Left renal cortex interstitium (tissue), 4 donors: Measurements from ENCODE around the gene FBLN1. TPM values are rescaled to one million over a fixed set of nuclear protein-coding genes. Genes with fewer than 3 reads are reported as not detected.
"Not testable (repeated sequence)": the region's sequence is repeated elsewhere in the genome, so short reads cannot be mapped to it uniquely, and the experiment has no call there.

Experiments used
- DNase-seq, 4 donors: peaks; one replicate each; pipeline ENCODE4 v3.0.0-alpha.2; 2013; ENCODE audit warnings: low read depth in 4 of 4, low spot score in 2 of 4, missing footprints in 1 of 4
- polyA plus RNA-seq, 4 donors: library from polyadenylated mRNA; unstranded; fragments of 120-200 nt; gene quantifications; one replicate each; pipeline ENCODE4 v1.2.1, GENCODE V29; 2013; ENCODE audit not compliant: insufficient read length in 4 of 4

The FBLN1 gene
- polyA plus RNA-seq, 4 donors = 98.6 to 176 (median 121) TPM

DNA sequence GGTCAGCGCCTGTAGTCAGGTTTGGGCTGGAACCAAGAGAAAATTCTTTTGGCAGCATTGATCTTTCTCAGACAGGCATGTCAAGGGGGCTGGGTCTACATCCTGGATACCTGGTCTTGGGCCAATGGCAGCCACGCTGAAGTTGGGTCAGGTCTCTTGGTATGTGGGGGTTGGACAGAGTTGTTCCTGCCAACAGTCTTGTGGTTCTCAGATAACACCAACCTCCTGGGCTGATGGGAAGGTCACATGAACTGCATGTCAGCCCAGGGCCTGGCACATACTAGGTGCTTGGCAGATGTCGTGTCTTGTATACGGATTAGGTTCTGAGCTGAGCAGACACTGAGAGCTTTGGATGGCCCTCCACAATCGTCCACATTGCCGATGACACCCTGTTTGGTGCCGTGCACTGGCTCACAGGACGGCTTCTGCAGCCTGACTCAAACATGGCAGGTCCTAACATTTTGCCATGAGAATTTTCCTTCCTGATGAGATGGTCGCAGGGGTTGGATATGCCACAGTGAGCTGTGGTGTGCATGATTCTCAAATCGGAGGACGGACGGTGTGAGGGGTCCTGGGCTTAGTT is 42.0 kb downstream of the FBLN1 start:
- DNase-seq = no peak

DNA sequence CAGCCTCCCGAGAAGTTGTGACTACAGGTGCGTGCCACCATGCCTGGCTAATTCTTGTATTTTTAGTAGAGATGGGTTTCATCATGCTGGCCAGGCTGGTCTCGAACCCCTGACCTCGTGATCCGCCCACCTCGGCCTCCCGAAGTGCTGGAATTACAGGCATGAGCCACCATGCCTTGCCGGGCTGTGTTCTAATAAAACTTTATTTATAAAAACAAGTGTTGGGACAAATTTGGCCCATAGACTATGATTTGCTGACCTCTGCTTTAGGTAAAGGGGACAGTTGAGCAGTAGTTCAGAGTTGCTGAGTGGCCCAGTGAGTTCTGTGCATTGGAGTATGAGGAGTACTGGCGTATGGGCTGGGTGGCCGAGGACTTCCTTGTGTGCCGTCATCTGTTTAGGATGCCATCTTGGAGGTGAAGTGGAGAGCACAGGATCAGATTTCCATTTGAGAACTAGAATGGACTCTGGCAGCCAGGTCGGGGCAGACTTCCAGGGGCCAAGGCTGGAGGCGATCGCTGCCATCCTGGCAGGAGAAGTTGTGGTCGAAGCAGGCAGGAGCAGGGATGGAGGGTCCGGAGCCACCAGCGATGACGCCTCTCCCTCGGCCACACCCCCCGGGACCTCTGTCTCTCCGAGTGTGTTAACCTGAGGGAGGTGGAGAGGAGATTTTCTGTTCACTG is 43.8 kb downstream of the FBLN1 start:
- DNase-seq = no peak

DNA sequence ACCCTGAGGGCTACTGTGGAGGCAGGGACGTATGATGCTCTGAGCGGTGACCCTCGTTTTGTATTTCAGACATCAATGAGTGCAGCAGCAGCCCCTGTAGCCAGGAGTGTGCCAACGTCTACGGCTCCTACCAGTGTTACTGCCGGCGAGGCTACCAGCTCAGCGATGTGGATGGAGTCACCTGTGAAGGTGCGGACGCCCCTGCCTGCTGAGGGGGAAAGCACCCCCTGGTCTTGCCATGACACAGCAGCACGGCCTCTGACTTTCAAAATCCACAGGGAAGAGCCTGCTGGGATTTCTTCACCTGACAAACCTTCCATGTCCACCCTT is 44.3 kb downstream of the FBLN1 start:
- DNase-seq = no peak

DNA sequence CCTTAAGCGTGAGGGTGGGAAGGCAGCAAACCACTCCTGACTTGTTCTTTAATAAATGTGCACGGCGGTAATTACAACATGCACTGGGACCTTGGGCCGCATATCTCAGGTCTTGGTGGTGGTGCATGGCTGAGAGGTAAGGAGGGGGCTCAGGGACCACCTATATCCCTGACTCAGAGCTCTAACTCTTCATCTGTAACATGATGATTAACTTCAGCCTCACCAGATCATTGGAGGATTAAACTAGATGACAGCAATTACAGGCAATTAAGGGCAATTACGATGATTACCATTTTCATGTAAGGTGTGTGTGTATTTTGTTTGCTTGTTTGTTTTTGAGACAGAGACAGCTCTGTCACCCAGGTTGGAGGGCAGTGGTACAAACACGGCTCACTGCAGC is 45.0 kb downstream of the FBLN1 start:
- no peak for DNase-seq

DNA sequence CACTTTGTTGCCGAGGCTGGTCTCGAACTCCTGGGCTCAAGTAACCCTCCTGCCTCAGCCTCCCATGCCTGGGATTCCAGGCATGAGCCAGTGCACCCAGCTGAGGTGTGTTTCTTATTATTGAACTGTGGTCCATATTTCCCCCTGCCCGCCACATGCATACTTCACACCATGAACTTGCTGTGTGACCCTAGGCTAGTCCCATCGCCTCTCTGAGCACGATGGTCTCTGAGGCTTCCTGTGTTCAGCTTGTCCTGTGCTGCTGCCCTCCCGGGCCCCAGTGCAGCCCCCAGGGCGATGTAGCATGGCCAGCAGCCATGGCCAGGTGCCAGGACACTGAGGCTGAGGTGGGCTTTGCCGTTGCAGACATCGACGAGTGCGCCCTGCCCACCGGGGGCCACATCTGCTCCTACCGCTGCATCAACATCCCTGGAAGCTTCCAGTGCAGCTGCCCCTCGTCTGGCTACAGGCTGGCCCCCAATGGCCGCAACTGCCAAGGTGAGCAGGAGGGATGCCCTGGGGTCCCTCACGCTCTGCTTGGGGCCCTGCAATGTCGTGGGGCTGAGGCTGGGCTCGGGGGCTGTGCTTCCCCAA is 45.7 kb downstream of the FBLN1 start:
- DNase-seq = no peak

DNA sequence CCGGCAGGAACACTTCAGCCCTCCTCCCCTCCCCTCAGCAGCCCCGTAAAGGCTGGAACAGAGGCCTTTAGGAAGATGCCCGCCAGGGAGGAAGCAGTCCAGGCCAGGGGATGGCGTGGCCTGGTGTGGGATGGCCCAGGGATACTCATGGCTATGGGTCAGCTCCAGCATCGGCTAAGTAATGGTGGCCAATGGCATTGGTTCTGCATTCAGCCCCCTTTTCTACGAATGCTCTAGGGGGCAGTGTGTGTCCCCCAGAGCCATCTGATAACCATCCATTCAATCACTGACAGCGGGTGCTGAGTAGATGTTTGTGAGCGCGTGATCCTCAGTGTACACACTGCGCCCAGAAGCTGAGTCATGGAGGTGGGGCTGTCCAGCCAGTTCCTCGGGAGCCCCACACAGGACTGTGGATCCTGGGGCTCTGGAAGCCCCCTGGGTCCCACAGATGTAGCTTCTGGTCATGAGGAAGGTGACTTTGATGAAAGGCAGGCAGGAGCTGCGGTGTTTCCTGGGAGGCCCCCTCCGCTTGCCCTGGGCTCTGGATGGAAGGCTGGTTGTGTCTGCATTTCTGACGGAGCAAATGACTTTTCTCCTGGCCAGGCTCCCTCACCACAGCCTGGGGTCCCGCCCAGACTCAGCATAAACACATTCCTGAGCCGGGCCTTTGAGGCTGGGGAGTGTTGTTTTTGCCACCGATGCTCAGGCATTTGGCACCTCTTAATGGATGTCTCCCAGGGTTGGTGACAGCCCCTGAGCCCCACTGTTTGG is 46.5 kb downstream of the FBLN1 start:
- DNase-seq = no peak

DNA sequence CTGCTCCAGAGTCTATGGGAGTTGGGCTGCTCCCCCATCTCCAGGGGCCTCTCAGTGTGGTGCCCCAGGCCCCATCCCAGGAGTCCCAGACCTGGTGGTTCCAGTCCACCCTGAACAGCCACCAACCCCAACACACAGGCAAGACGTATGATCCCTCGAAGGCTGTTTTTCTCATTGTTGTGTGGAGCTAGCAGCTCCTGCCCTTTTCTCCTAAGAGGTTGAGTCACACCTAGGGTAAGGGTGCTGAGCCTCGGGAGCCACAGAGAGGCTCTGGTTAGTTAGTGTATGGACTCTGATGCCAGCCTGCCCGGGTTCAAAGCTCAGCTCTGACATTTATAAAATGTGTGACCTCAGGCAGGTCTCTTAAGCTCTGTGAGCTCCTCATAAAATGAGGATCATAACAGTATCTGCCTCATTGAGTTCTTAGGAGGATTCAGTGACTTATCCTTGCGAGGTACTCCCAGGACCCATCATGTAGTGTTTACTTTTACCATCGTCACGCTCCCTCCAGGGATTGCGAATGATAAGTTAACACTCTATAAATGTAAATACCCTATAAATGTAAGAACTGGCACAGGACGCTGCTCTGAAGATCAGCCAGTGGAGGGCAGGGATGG is 47.2 kb downstream of the FBLN1 start:
- DNase-seq = no peak

DNA sequence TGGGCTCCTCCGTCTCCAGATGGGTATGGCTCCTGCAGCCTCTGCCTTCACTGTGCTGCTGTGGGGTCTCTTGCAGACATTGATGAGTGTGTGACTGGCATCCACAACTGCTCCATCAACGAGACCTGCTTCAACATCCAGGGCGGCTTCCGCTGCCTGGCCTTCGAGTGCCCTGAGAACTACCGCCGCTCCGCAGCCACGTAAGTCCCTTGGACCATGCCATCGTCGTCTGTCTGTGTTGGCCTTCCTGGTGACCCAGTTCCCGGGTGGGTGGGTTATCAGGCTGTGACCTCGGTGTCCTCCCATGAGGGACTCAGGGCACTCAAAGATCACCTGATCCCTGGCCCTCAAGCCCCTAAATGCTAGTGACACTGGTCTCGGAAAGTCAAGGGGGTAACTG is 47.7 kb downstream of the FBLN1 start:
- DNase-seq = no peak

DNA sequence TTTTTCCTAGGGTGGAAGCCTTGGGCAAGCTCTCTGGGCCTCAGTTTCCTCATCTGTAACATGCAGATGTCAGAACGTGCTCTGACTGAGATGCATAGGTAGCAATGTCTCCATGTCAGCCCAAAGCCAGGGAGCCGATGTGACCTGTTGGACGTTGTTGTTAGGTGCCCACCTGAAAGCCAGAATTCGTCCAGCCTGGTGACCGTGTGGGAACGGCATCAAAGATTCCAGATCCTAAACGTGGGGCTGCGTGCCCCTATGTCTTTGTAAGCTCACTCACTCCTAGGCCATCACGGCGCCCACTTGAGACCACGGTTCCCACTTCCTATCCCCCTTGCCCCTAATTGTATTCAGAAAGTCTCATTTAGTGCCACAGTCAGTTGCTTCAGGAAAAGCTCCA is 48.2 kb downstream of the FBLN1 start:
- no peak for DNase-seq

DNA sequence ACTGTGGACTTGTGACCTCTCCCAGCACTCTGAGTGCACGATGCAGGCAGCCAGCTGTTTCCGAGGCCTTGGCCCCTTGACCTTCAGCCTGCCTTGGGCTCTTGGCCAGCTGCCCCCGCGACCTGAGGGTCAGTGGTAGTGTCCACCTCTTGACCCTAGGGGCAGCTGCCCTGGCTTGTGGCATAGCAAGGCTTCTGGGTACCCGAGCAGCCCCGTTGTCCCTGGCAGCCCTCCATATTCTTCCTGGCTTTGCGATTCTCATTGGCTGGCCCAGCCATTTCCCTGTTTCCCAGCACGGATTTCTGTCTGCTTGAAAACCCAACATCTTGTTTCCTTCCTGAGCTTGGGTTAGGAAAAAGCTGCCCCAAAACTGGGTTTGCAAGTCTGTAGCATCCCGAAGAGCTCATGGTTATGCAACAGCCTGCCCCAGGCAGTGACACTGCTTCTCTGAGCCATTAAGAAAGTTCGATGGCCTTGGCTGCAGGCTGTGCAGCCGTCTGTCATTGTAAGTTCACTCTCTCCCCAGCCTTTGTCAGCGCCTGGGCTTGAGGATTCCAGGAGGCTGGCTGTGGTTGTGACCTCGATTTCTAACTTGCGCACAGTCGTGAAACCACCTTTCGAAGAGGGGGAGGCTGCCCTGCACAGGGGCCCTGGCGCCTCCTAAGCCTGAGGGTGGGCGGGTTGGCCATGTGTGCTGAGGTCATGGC is 48.8 kb downstream of the FBLN1 start:
- no peak for DNase-seq

DNA sequence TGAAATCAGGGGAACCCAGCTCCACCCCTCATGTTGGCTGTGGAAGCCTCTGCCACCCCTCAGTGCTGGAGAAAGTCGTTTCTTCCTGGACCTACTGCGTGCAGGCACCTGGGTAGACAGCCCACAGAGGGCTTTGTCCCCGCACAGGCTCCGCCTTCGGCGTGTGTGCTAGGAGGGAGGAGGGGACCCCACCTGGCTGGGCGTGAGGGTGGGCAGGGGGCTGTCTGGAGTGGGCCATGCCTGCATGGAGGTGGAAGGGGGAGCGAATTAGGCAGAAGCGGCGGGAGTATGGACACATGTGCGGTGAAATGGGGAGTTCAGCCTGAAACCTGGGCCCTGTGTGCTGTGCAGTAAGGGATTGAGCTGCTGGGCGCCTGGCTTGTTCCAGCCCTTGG is 49.3 kb downstream of the FBLN1 start:
- DNase-seq = no peak

DNA sequence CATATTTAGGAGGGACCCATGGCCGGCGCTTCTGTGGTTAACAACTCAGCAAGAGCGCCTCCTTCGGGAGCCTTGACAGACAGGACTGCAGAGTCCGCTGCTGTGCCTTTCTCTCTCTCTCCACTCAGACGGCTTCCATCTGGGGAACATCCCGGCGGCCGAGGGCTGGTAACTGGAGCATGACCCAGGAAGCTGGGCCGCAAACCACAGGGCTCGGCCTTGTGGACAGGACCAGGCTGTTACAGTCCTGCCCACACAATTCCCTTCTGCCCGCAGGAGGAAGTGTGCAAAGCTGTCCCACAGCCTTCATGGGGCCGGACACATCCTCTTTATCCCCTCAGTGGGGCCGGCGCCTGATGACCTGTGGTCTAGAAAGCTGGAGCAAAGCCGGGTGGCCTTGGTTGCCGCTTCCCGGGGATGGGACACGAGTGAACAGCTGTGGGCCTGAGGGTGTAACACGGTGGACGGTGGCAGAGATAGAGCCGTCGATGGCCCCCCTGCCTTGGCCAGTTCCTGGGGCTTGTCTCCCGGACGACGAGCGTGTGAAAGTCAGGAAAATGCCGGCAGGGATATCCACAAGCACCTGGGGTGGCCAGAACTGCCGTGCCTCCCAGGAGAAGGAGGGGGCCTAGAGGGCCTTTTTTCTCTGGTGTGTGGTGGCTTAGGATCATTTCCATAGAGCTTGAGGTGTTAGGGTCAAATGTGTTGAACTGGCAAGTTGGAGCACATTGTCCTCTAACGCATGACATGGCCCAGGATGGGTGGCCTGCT is 50.1 kb downstream of the FBLN1 start:
- DNase-seq = peak in 3 of 4 donors; percentile 67 to 71 (median 70)

DNA sequence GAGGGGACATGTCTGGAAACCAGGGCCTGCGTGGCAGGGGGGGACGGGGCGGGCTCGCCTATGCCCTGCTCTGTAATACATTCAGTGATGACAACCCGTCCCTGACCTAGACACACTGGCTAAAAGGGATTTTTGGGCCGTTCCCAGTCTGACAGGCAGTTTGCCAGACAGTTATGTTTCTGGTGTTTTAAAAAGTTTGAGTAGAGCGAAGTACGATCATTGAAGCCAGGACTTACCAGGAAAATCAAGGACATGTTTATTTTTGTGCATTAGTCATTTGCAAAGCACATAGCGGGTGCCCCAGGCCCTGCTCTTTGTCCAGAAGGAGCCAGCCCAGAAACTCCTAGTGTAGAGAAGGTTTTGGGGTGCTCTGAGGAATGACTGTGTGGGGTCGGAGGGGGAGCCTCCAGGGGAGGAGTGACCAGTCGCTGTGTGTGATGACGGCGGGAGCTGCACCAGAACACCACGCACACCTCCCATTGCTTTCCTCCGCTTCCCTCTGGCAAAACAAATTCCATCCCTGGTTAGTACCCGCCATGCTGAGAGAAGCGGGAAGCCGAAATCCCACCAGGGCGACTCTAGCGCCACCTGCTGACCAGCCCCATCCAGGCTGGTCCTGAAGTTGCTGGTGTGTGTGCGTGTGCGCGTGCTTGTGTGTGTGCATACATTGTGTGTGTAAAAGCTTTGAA is 50.8 kb downstream of the FBLN1 start:
- peak in 3 of 4 donors; percentile 67 to 76 (median 71) for DNase-seq

DNA sequence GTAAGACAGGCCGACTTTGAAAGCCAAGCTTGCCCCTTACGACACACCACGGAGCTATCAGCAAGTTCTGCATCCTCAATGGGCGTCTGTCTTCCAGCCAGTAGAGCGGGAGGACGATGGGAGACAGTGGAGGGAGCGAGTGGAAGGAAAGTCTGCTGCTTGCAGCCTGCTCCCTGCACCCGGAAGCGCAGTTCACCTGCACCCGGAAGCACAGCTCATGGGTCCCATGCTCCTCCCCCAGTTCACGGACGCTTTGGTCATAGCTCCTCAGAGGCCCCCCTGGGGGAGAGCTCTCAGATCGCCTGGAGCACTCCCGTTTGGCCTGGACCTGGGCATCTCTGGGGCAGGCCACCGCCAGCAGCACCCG is 51.3 kb downstream of the FBLN1 start:
- no peak for DNase-seq

DNA sequence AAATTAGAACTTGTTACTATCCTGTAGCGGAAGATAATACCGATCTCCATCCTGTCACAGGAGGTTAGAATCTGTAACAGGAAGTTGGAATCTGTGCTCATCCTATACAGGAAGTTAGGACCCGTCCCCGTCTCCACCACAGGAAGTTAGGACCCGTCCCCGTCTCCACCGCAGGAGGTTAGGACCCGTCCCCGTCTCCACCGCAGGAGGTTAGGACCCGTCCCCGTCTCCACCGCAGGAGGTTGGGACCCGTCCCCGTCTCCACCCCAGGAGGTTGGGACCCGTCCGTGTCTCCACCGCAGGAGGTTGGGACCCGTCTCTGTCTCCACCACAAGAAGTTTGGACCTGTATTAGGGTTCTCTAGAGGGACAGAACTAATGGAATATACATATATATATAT is 52.2 kb downstream of the FBLN1 start:
- no peak for DNase-seq

DNA sequence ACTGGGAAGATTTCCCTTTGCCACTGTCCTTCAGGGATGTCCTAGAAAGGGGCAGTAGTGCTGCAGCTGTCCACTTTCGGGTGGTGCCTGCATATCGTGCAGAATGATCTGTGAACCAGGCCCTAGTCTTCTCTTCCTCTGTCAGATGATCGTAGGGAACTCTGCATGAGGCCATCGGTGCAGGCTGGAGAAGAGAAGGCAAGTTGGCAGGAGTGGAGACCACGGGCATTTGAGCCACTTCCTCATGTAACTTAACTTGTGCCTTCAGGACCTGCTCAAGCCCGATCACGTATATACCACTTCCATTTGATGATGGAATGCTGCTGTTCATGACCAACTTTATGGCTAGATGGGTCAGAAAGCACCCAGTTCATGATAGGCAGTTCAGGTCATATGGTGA is 55.2 kb downstream of the FBLN1 start:
- DNase-seq = not testable (repeated sequence)

DNA sequence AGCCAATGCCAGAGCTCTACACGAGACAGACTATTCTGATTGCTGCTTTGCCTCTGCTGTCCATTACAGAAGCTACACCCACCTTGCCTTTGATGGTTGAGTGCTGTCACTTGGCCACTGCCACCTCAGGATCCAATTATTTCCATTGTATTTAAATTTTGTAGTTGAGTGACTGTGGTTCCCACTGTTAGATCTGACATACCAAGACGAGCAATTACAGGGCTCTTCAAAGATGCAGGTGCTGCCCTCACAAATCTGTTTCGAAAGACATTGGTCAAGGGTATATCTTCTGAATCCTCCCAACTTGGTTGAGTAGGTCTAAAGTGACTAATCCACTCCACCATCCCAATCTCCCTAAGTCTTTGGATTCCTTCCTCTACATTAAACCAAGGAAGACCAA is 57.4 kb downstream of the FBLN1 start:
- not testable (repeated sequence) for DNase-seq

DNA sequence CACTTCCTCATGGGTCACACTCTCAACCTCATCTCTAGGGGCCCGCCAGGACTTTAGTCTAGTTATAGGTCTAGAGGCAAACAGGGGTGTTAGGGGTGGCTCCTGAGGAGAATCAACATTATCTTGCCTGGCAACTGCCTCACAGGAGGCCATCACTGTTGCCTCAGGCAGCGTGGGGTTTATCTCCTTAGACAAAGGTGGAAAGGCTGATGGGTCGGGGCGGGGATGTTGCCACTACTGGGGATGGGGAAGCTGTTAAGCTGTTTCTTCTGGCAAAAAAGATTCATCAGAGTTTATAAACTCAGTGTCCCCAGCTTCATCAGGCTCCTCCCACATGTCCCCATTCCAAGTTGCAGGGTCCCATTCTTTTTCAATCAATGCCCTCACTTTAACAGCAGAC is 58.1 kb downstream of the FBLN1 start:
- not testable (repeated sequence) for DNase-seq

DNA sequence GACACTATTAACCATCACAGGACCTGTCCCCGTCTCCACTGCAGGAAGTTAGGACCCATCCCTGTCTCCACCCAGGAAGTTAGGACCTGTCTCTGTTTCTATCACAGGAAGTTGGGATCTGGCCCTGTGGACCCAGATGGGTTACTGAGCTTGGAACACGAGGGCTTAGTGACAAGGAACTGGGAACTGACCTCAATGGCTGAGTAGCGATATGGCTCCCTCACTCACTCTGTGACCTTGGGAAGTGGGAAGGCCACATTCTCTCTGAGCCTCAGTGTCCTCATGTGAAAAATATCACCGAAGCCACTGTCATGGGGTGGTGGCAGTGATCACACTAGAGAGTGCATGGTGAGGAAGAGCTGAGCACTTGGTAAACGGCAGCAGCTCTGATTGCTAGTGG is 59.4 kb downstream of the FBLN1 start:
- DNase-seq = no peak
